T-helper 1 cell (primary cell): ENCODE data around the gene TMEM54.

ENCODE experiments used
- DNase-seq, 5 donors: peaks; one replicate each; pipeline ENCODE4 v3.0.0-alpha.2; 2012 to 2020

The TMEM54 gene

DNA sequence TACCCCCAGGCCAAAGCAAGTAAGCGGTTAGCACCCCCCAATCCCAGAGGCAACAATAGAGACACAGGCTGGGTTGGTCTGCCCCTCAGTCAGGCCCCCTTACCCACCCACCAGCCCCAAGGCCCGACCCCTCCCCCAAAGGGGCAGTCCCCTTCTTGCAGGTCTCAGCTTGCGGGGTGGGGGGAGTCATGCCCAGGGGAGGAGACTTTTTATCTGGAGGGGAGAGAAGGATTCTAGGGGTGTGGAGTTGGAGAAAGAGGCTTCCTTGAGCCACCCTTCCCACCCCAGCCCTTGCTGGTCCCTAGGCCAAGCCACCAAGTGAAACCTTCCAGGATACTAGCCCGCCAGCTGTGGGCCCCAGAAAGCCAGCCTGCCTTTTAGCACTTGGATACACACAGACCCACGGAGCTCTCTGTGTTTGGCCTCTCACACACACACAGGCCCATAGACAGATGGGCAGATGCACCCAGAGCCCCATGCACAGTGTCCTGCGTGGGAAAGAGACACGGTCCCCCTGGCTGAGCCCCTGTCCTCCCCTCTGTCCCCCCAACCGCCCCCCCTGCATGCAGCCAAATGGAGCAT lies 7.1 kb downstream of the TMEM54 start:
- no peak for DNase-seq

DNA sequence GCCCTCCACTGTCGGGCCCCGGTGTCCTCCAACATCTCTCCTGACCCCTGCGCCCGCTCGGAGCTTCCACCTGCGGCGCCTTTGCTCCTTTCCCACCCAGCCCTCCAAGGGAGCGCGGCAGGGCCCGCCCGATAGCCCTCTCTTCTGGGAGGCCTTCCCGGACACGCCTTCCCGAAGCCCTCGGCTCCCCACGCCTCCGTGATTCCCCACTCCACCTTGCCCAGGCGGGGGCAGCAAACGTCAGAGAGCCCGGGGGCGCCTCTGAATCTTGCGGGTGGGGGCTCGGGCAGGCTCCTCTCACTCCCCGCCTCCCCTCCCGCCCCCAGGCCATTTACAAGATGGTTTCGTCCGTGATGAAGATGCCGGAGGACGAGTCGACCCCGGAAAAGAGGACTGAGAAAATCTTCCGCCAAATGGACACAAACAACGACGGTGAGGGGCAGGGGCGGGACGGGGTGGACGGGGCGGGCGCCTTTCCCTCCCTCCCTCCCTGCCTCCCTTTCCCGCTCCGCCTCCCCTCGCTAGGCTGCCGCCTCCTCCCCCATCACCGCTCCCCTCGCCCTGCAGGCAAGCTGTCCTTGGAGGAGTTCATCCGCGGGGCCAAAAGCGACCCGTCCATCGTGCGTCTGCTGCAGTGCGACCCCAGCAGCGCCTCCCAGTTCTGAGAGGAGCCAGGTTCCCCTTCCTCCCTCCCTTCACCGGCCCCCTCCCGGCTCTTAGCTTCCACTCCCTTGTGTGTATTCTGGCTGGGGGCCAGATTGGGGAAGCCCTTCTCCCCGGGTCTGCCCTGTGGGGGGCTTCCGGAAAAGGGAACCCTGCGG lies 7.8 kb downstream of the TMEM54 start:
- DNase-seq, result no peak

DNA sequence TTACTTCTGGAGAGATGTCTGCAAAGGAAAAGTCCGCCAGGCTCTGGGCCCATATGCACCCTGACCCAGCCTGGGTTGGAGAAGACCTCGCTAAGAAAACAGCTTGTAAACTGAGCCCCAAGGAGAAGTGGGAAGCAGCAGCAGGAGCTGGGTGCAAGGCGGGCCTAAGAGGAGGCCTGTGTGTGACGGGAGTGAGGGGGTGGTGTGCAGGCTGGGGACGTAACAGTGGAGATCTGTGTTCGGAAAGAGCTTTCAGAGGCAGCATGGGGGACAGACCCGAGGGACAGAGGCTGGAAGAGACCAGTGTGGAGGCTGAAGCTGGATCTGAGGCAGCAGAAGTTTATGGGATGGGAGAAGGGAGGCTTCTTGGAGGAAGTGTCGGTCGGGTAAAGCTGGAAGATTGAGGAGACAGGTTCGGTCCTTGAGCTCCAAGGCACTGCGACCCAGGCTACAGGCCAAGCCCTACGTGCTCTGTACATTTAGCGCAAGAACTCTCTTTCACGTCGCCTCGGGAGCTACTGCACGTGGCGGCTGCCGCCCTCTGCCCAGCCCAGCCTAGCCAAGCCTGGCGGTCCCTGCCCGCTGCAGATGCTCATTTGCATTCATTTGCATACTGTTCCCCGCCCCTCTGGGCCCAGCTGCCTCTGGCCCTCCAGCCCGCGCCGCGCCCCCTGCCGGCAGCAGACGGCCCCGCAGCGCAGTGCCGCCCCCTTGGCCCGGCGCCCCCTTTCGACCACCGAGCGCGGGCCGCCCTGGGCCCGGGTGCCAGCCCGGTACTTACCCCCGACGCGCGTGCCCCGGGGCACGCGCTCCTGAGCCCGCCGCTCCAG lies 8.6 kb downstream of the TMEM54 start:
- DNase-seq, result peak in 1 of 5 donors; percentile 20

DNA sequence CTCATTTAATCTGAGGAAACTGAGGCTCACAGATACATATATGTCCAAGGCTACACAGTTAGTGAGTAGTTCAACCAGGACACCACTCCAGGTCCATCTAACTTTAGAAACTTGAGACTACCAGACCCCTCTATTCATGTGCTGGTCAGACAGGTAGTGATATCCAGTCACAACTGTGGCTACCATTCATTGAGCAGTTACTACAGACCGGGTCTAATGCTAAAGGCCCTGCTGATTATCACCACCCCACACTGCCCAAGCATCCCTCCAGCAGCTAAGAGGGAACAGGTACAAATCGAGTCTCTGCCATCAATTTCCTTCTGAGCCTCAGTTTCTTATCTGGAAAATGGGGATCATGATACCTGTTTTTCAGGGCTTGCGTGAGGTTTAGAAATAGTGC lies 9.6 kb downstream of the TMEM54 start:
- no peak for DNase-seq

DNA sequence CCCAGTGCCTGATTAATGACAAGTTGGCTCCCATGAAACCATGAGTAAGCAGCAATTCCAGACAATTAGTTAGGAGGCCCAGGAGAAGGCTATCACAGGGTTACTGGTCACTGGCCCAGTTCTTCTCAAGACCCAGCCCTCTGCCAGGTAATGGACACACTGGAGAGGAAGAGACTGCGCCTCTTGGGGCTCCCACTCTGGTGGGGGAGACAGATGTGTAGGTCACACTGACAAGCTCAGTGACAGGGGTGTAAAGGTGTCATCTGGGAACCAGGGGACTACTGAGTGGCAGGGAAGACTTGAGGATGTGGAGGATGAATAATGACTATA lies 10.0 kb downstream of the TMEM54 start:
- no peak for DNase-seq

DNA sequence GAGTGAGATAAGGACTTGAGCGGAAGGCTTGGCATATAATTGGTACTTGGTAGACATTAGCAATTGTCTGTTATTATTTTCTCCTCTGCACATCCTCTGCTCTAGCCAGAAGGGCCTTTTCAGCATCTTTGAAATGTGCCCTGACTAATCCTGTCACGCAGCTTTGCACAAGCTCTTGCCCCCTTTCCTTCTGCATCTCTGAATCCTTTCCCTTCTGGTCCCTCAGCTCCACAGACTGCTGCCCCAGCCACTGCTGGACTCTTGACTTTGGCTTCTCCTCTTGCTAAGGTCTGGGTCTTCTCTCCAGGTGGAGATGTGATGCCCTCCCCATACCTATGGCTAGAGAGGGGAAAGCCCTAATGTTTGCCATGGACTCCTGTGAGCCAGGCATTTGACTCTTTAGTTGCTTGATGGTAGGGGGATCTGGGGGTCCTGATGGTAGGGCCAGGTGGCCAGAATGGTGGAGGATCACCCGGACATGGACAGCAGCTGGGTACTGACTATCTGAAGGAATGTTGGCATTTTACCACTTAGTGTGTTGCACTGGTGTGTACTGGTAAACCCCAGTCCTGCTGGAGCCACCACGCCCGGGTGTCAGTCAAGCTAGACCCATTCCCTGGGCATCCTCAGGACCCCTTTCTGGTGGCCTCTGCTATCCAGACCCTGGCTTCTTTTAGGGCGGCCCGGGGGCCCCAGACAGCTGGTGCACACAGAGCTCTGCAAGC lies 10.5 kb downstream of the TMEM54 start:
- DNase-seq, result no peak

DNA sequence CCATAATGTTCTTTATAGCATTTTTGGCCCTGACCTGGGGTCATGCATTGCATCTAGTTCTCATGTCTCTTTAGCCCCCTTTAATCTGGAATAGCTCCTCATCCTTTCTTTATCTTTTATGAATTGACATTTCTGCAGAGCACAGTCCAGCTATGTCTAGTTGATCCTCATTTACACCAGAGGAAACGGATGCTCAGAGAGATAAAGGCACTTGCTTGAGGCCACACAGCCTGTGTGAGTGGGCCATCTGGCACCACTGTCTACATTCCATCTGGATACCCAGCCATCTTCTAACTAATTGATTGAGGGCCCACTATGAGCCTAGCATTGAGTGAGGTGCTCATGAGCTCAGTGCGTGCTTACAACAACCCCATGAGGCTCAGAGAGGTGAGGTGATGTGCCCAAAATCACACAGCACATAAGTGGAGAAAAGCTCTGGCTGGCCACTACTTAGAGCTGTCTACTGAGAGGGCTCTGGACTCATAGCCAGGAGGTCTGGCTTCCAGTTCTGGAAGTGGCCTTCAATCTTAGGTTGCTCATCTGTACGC lies 11.4 kb downstream of the TMEM54 start:
- DNase-seq, result no peak

DNA sequence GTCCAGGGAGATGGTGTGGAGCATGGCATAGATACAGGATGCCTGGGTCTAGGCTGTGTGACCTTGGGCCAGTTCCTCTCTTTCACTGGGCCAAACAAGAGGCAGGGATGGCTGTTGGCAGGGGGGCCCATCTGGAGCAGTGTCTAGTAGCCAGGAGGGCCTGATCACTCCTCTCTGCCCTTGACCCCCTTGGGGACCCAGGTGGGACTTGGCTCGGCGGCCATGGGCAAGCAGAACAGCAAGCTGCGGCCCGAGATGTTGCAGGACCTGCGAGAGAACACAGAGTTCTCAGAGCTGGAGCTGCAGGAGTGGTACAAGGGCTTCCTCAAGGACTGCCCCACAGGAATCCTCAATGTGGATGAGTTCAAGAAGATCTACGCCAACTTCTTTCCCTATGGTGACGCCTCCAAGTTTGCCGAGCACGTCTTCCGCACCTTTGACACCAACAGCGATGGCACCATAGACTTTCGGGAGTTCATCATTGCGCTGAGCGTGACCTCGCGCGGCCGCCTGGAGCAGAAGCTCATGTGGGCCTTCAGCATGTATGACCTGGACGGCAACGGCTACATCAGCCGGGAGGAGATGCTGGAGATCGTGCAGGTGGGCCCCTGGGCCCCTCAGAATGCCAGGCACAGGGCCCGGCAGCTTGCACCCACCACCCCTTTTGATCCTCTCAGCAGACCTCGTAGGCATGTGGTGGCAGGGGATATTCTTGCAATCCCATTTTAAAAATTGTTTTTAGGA lies 12.3 kb downstream of the TMEM54 start:
- DNase-seq, result no peak

DNA sequence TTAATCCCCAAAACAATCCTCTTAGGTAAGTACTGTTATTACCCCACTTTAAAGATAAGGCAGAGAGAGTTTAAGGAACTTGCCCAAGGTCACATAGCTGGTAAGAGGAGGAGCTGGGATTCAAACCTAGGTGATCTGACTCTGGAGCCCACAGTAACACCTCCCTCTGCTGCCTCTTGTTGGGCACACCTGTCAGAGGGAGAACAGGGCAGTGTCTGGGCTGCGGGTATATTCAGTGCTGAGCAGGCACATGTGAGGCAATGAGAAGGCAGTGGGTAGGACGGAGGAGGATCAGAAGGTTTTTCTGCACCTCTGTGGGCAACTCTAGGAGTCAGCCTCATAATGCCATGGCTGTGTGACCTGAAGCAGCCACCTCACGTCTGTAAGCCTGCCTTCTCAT lies 13.1 kb downstream of the TMEM54 start:
- DNase-seq, result no peak

DNA sequence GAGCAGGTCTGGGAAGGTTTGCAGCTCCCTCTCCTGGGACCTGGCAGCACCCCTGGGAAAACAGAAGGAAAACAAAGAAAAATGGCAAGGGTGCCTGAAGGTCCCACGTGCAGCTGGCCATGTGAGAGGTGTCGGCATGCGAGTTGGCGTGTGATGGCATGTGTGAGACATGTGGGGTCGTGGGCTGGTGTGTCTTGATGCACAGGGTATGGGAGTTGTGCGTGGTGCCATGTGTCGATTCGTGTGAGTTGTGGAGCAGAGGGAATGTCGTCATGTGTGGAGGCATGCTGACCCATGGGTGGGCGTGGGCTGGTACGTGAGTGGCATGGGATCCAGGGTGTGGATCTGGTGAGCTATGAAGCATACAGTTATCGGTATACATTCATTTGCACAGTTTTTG lies 13.6 kb downstream of the TMEM54 start:
- no peak for DNase-seq

DNA sequence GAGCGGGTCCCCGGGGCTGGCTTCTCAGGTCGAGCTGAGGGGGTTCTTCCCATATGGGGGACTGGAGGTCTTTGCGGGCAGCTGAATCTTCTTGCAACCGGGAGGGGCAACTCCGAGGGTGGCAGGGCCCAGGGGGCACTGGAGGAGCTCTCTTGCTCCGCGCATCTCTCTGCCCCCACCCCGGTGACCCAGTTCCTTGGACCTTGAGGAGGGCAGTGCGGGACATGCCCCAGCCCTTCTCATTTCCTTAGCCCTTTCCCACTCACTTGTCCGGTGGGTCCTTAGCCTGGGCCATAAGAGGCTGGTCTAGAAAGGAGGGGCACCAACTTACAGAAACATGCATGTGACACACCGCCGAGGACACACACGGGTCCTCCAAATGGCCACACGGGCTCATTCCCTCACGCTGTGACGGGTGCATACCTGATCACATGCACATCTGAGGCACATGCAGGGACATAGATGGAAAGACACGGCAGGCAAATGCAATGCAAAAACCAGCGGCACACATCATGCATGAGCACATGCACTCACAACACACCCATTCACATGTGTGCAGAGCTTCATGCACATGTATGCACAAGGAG lies 14.3 kb downstream of the TMEM54 start:
- DNase-seq, result no peak

DNA sequence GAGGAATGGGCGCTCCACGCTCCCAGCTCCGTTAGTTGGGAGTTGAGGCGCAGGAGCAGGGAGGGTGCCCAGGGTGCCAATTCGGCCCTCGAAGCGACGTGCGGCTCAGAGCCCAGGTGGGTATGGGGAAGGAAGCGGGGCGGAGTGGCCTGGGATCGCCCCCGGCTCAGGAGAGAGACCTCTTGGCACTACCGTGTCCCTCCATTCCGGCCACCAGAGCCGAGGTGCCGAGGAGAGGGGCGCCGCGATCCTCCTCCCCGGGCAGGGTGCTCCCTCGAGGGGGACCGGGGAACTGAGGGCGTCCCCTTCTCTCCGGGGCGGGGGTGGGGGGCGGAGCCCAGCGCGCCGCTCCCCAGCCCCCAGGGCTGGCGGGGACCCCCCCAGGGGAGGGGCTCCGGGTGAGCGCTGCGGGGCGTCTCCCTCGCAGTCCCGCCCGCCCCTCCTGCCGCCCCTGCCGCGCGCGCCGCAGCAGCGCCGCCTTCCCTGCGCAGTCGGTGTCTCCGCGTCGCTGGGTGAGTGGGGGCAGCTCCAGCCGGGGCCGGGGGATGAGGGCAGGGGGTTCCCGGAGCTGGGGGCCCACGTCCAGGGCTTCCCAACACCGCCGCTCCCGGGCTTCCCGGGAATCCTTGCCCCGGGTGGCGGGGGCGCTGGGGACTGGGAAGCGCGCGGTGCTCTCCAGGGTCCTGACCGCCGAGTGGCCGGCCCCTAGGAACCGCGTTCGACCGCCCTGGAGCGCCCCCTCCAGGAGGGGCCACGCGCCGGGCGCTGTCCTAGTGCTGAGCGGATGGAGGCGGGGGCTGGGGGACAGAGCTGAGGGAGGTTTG lies 15.0 kb downstream of the TMEM54 start, which contains the start of gene HPCA:
Gene HPCA (plus strand): TSS at position 488 of the 824 bp plus-strand sequence. CDS start 2,408 bp downstream, outside the sequence.
- DNase-seq, result peak in 2 of 5 donors; percentile 25 to 30

DNA sequence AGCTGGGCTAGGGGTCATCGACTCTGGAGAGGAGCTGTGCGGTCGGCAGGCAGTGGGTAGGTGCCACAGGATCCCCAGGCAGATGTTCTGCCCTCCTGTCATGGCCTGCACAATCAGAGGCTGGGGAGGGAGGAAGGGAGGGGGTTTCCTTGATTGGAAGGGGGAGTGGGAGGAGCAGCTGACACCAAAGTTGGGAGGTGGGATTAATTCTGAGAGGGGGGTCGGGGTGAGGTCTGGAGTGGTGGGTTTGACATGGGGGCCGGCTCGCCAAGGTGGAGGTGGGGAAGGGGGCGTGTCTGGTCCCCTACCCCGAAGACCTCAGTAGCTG lies 15.5 kb downstream of the TMEM54 start:
- DNase-seq, result no peak

DNA sequence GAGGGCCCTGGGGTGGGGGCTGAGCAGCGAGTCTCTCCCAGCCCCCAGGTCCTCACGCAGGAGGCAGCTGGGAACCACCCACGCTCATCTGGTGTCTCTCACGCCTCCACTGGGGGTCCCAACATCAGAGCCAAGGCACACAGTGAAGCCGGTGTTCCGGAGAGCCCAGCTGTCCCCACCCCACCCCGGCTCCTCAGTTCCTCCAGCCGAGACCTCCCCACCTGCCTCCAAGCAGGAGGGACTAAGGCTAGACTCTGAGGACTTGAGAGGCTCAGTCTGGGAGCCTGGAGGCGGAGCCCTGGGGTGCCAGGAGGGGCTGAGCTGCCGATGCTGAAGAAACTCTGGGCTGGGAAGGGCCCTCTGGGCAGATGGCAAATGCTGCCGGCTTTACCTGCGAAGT lies 16.5 kb downstream of the TMEM54 start:
- no peak for DNase-seq

DNA sequence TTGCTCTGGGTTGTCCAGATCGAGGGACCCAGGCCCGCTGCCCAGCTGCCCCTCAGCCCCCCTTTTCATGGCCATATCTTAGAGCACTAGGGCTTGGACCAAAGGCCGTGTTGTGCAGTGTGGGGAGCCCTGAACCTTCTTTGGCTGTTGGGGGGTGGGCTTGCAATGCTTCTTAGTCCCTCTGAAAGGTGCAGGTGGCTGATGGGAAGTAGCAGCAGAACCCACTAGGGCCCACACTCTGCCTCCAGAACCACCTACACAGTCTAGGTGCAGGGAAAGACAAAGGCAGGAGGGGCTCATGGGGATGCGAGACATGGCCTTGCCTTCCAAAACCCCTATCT lies 17.2 kb downstream of the TMEM54 start:
- DNase-seq, result no peak

DNA sequence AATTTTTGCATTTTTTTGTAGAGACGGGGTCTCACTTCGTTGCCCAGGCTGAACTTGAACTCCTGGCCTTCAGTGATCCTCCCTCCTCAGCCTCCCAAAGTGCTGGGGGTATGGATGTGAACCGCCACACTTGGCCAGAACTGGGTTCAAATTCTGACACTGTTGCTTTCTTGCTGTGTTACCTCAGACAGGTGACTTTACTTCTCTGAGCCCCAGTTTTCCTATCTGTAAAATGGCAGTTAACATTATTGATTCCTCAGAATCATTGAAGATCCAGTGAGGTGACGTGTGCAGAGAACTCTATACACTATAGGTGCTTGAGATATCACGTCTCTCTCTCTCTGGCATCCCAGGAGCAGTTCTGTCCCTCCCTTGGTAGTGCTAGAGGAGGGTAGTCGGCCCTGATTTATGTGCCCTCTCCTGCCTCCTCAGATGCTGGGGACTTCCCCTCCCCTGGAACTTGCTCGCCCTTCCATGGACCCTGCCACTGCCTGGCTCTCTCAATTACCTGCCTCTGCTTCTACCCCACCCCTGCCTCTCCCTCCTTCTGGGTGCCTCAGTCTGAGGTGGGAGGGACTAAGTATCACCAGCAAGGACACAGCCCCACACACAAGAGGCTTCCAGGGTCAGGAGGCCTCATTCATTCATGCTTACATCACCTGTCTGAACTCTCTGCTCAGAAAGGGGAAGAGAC lies 17.7 kb downstream of the TMEM54 start:
- no peak for DNase-seq

DNA sequence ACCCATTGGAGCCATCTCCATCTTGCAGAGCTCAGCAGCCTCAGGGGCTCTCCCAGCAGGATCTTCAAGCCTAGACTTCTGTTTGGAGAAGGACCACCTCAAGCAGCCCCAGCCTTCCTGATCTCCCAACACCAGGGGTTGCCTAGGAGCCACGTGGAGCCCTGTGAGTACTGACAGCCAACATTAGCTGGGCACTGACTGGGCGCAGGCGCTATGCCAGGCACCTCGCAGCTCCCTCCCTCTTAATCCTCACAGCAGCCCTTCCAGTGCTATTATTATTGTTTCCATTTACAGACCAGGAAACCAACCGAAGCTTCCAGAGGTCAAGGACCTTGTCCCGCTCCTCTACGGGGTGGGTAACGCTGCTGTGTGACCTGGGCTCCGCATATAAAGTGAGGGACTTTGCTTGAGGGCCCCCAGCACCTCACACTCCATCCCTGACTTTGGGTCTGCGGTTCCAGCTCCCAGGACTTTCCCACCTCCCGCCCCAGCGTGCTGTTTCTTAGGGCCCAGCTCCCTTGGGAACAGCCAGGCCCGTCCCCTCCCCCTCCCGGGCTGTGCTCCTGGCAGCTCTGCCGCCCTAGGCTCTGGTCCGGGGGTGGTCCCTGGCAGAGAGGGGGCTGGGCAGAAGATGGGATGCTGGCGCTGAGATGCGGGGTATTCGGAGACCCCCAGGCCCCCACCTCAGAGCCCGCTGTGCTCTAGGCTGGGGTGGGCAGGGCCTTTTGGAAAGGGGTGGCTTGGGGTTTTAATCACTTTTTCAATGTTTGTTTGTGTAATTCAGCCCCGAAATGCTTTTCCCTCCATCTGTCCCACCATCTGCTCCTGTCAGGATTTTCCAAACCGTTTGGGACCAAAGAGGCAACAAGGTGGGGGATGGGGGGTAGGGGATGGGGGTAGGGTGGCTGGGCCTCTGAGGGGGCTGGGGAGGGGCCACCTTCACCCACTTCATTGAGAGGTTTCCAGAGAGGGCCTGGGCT lies 19.0 kb downstream of the TMEM54 start:
- no peak for DNase-seq

DNA sequence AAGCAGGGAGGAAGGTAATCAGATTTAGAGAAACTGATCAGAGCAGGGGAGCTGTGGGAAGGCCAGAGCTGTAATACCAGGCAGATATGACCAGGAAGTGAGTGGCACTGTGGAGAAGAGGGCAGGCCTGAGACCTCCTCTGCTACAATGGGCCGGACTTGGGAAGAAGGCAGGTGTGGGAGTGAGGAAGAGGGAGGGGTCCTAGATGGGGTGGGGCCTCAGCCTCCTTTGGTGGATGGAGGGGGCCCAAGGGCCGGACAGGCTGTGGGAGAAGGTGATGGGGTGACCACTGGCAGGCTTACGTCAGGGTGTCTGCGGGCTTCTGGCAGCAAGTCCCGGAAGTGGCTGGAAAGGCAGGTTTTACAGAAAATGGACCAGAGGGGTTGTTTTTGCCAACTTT lies 19.9 kb downstream of the TMEM54 start:
- DNase-seq, result no peak

DNA sequence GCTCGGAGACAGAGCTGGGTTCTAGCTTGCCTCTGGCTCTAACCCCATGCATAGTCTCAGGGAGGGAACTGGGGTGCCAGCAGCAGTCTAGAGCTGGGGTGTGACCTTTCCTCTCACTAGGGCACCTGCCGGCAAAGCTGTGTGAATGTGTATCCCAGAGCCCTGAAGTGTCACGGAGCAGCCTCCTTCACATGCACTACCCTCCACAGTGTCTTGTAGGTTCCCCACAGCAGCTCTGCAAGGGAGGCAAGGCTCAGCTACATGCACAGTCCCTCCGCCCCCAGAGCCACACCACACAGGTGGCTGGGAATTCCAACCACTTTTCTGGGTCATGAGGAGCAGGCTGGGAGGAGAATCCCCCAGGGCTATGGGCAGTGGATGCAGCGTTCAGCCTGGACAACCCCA lies 22.6 kb downstream of the TMEM54 start:
- no peak for DNase-seq
